Hindlimb muscle (tissue), 1 donor: ENCODE data around the gene CCL3. TPM values are rescaled to one million over a fixed set of nuclear protein-coding genes. Genes with fewer than 3 reads are reported as not detected.
"Not testable (repeated sequence)": the region's sequence is repeated elsewhere in the genome, so short reads cannot be mapped to it uniquely, and the experiment has no call there.

Experiments
- DNase-seq: peaks from one replicate; pipeline ENCODE4 v3.0.0-alpha.2; 2013
- polyA plus RNA-seq: library from polyadenylated mRNA; unstranded; fragments of 120-200 nt; gene quantifications from one replicate; pipeline ENCODE4 v1.2.1, GENCODE V29; 2013; ENCODE audit not compliant: insufficient read length

Gene CCL3
- polyA plus RNA-seq, result 5.8 TPM

- DNase-seq, result peak; percentile 41
These were observed at the start of gene CCL3 for GRCh38 chr17:36089888-36090836. CCL3 (minus strand) TSS chr17:36090143; CDS start chr17:36090058, 85 bp downstream.

GRCh38 chr17:36136439-36136838 is 46.5 kb upstream of the CCL3 start:
- DNase-seq, result no peak

- DNase-seq, result no peak
These were observed 46.1 kb upstream of the CCL3 start for GRCh38 chr17:36136036-36136435.

GRCh38 chr17:36135465-36135864 is 45.5 kb upstream of the CCL3 start:
- no peak for DNase-seq

- DNase-seq, result peak; percentile 39
These were observed 43.8 kb upstream of the CCL3 start for GRCh38 chr17:36133602-36134236.

GRCh38 chr17:36132421-36132831 is 42.5 kb upstream of the CCL3 start:
- no peak for DNase-seq

- DNase-seq, result no peak
These were observed 42.0 kb upstream of the CCL3 start for GRCh38 chr17:36131931-36132330.

- no peak for DNase-seq
These were observed 41.5 kb upstream of the CCL3 start for GRCh38 chr17:36131421-36131820.

GRCh38 chr17:36130346-36130745 is 40.4 kb upstream of the CCL3 start:
- DNase-seq, result no peak

GRCh38 chr17:36129616-36130015 is 39.7 kb upstream of the CCL3 start:
- no peak for DNase-seq

GRCh38 chr17:36128411-36128978 is 38.6 kb upstream of the CCL3 start:
- DNase-seq, result no peak

GRCh38 chr17:36127911-36128310 is 38.0 kb upstream of the CCL3 start:
- DNase-seq, result no peak

GRCh38 chr17:36127199-36127893 is 37.4 kb upstream of the CCL3 start:
- DNase-seq, result no peak

- no peak for DNase-seq
These were observed 35.2 kb upstream of the CCL3 start for GRCh38 chr17:36124879-36125824.

GRCh38 chr17:36123431-36123830 is 33.5 kb upstream of the CCL3 start:
- no peak for DNase-seq

- DNase-seq, result not testable (repeated sequence)
These were observed 31.2 kb upstream of the CCL3 start for GRCh38 chr17:36121099-36121498.

- DNase-seq, result no peak
These were observed 30.3 kb upstream of the CCL3 start for GRCh38 chr17:36120221-36120620.

- no peak for DNase-seq
These were observed 28.8 kb upstream of the CCL3 start for GRCh38 chr17:36118477-36119353.

- no peak for DNase-seq
These were observed 27.8 kb upstream of the CCL3 start for GRCh38 chr17:36117505-36118382.

GRCh38 chr17:36115649-36115977 is 25.7 kb upstream of the CCL3 start:
- not testable (repeated sequence) for DNase-seq
